Cerebellar nuclear complex (tissue), 1 donor: ENCODE results near the gene NADK2.

Source experiments
- DNase-seq, 2 experiments: peaks; one replicate each; lab custom pipeline; 2025; lab: John Stamatoyannopoulos, UW

The NADK2 gene

DNA sequence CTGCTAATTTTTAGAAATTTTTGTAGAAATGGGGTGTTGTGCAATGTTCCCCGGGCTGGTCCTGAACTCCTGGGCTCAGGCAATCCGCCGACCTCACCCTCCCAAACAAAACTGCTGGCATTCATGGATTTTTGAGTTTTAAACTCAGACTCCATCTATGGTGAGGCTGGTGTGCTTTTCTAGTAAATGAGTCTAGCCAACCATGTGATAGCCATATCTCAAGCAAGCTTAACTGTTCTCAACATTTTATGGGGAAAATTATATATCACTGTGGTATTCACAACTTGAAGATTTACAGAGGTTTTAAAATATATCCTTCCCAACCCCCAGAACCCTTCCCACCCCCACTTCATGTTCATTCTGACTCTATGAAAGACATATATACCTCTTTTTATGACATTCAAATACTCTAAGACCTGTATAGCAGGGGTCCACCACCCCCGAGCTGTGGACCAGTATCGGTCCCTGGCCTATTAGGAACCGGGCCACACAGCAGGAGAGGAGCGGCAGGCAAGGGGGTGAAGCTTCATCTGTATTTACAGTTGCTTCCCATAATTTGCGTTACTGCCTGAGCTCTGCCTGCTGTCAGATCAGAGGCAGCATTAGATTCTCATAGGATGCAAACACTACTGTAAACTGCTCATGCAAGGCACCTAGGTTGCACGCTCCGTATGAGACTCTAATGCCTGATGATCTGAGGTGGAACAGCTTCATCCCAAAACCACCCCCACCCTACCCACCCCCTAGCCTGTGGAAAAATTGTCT, 4.5 kb upstream of the NADK2 start:
- DNase-seq, result no peak

- no peak for DNase-seq
Measured at GRCh38 chr5:36244076-36244475, 2.4 kb upstream of the NADK2 start.

- DNase-seq, result no peak
Measured at GRCh38 chr5:36243653-36244052, 1.9 kb upstream of the NADK2 start.

GRCh38 chr5:36242534-36243485, 1.1 kb upstream of the NADK2 start:
- DNase-seq, result no peak

DNA sequence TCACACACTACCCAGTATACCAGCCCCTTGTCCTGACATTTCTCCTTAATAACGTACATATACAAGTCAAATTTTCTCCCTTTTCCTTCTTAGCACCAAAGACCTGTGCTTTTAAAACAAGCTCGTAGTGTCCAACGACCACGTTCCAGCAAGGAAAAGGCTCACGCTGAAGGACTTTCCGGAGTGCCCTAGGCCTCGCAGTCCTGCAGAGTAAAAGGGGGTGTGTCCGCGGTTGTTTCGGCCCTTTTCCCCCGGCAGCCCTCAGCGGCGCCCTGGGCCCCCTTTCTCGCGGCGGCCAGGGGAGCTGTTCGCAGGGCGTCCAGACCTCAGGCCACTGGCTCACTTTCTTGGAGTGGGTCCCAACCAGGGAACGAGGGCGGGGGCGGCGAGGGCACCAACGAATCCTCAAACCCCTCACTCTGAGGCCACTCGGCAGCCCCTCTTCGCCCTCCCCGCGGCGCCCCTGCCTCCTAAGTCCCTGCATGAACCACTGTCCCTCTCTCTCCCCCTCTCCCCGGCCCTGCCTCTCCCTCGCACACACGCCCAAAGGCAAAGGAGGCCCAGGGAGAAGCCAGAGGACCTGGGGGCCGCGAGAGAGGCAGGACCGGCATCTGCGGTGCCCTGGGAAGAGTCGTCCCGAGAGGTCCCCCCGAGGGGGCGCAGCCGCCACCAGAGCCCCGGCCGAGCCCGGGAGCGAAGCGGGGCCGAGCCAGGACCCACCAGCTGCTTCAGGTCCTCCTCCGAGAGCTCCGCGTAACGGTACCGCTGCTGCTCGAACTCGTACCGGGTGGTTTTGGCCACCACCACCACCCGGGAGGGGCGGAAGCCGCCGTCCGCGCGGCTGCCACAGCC, 720 bp downstream of the NADK2 start:
- DNase-seq, result no peak

DNA sequence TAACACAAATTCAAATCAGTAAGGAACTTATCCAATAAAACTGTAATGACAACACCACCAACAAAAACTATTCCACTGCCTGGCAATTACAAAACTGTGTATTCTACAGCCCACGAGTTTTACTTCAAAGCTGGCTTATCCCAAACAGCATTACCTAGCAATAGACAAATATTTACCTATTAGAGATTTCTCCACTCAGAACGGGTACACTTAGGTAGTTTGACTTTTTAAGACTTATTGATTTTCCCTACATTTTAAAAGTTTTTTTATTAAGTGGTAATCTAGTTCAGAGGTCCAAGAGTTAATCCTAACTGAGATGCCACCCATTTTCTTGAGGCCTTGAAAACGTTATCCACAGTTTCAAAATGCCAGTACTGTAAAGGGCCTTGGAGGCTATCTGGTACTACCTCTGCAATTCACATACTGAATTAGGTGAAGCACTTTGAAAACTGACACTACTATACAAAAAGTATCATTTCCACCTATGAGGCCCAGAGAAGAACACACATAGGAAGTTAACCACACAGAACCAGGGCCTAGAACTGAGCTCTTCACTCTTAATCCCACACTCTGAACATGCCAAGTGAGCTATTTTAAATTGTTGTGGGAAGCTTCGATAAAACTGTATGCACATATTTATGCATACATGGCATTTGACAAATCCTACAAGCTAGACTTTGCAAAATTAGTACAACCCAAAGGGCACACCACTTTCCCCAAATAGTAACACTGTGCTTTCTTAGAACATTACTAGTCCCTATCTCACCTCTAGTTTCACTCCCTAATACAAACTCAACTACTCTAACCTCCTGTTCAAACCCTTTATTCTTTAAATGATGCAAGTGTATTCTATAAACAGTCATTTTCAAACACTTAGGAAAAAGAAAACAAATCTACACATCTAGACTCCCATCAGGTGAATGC, 2.1 kb downstream of the NADK2 start:
- no peak for DNase-seq

DNA sequence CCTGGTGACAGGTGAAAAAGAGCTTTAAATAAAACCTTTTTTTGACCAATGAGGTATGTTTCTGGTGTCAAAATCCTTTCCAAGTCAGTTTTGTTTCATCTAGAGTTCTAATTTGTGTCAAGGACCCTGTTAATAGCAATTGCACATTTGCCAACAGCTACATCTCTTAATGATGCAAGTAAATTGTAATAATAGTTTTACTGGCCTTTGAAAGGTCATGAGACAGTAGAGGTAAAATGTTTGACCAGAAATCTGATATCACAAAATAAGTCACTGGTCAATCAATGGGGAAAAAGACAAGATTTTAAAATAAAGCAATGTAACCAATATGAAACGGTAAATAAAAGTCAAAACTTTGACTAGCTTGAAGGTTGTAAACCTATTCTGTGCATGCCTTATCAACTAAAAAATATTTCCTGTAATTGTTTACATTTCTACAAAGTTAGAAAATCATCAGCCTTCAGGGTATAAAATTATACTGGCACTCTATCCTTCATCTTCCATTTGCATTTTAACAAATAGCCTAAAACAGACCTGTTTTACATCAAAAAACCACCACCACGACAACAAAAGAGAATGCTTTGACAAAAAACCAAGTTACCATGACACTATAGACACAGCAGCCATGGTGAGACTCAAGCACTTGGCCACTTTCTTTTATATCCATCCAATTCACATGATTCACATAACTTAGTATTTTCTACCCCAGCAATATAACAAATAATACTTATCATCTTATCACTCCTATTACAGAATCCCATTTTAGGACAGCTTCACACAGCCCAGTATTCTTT, 3.0 kb downstream of the NADK2 start:
- no peak for DNase-seq

- no peak for DNase-seq
Measured at GRCh38 chr5:36237751-36238150, 4.0 kb downstream of the NADK2 start.

GRCh38 chr5:36236801-36237200, 4.9 kb downstream of the NADK2 start:
- DNase-seq, result no peak

- no peak for DNase-seq
Measured at GRCh38 chr5:36232533-36232932, 9.2 kb downstream of the NADK2 start.

DNA sequence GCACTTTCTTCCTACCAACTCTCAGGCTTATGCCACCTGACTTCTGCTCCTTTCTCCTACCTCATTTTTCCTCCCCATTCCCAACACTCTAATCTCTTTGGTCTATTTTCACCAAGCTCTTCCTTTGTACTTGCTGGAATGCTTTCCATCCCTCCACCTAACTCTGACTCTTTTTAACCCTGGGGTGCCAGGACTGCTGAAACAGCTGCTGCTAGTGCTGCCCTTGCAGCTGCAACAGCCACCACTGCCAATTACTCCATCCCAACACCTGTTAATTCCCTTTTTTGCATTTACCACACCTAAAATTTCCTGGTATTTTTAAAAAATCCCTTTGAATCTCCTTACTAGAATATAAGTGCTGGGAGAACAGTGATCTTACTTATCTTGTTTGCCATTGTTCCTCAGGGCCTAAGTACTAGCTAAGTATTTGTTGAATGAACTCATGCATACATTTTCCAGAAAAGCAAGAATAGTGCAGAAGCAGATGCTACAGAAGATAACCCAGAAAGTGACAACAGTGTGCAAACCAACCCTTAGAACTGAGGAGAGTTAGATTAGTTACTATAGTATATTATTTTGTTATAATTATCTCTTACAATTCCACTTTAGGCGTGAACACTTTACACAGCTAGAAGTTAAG, 11.5 kb downstream of the NADK2 start:
- DNase-seq, result no peak

- DNase-seq, result no peak
Measured at GRCh38 chr5:36228505-36228904, 13.2 kb downstream of the NADK2 start.

DNA sequence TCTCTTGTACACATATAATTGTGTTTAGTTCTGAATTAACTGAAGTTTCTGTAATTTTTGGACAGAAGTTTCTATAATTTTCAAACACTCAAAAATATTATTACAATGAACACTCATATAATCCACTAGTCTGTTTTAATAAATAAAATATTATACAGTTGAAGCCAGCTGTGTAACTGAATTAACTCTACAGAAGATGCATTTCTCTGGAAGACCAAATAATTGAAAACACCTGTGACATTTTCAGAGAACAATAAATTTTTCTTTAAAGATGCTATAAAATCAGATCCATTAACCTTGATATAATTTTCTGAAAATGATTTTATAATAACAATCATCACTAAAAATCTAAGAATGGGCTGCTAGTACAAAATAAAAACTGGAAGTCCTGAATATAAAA, 14.7 kb downstream of the NADK2 start:
- no peak for DNase-seq

DNA sequence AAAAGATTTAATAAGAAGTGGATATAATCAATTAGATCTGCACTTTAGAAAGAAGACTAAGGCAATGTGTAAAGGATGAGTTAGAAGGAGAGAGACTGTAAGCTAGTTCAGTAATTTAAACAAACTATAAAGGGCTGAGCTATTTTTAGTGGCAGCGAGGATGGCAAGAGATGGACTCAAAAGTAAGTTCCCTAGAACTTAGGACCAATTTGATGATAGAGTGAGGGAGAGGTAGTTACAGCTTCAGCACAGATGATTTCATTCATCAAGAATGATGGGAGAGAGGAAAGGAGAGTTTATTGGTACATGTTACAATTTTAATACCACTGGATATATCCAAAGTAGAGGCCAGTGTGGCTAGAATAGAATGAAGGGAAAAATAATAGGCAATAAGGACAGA, 19.1 kb downstream of the NADK2 start:
- no peak for DNase-seq

GRCh38 chr5:36217988-36218387, 23.7 kb downstream of the NADK2 start:
- DNase-seq, result no peak

DNA sequence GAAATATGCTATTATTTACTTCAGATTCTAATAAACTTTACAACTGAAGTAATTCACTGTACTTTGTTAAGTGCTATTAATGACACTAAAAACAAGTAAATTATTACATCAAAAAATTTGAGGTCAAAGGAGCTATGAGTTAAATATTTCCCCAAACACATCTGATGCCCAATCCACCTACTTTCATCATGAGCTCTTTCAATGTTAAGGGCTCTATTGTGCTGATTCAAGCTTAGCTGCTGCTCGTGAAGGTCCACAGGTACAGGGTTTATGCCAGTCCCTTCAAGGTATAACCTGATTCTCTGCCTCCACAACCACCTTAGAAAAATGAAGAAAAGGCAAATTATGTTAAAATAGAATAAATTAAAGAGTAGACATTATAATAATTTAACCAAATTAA, 24.2 kb downstream of the NADK2 start:
- no peak for DNase-seq

DNA sequence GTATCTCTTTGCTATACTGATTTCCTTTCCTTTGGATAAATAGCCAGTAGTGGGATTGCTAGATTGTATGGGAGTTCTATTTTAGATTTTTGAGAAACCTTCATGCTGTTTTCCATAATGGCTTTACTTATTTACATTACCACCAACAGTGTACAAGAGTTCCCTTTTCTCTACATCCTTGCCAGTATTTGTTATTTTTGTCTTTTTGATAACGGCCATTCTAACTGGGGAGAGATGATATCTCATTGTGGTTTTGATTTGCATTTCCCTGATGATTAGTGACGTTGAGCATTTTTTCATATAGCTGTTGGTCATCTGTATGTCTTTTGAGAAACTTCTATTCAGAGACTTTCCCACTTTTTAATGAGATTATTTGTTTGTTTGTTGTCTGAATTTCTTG, 25.8 kb downstream of the NADK2 start:
- no peak for DNase-seq

DNA sequence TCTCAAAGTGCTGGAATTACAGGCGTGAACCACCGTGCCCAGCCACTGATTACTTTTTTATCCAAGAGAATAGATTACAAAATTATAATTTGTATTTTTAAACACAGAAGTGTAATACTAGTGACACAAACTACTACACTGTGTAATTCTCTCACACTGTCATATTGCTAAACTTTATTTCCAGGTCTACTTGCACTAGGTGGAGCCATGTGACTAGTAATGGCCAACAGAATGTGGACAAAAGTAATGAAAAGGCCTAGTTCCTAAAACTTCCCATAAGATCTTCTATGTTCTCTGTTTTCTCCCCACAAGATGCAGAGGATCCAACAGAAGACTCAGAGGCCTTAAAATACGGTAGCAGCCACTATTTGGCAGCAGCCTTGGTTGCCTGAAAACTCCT, 27.3 kb downstream of the NADK2 start:
- no peak for DNase-seq

DNA sequence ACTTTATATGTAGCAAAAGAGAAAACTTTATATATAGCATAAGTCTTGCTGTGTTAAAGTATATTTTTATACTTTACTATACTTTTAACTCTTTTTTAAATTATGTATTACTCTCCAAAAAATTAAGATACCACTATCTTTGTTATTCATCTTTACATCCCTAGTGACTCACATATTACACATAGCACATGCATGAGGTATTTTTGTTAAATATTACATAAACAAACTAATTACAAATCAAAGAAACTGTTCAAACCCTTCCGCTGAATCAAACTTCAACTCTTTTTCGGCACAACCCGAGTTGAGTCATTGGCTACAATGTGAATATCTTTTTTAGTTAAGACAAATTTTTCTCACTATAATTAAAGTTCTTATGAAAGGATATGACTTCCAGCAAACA, 32.1 kb downstream of the NADK2 start:
- DNase-seq, result no peak

DNA sequence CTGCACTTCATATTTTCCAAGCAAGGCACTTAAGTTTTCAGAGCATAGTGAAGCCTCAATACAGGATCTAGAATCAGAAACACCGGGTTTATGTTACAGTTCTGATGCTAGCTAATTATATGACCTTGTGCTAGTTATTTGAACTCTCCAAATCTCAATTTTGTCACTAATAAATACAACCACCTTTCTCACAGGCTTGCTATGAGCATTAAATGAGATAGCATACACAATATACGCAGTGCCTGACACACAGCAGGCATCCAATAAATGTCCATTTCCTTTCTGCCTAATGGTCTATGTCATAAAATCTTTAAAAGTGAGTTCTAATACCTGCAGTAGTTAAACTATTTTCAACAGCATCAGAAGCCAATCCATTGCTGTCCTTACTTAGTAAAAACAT, 32.9 kb downstream of the NADK2 start:
- no peak for DNase-seq
